NT2/D1 (cell line): ENCODE data around the gene RNF220.

Source experiments
- DNase-seq: peaks from one replicate; pipeline ENCODE4 v3.0.0-alpha.2; 2011; ENCODE audit warnings: low read depth, low spot score
- H3K27me3 ChIP-seq: 2 replicates; pipeline ENCODE4 v1.6.0; 2011; ENCODE audit warnings: mild to moderate bottlenecking; ENCODE audit not compliant: insufficient read length, insufficient read depth
- H3K36me3 ChIP-seq: 2 replicates; pipeline ENCODE4 v1.6.1; 2011; ENCODE audit warnings: mild to moderate bottlenecking, low read length, mixed read lengths; ENCODE audit not compliant: insufficient read depth, insufficient read length
- H3K4me1 ChIP-seq: 2 replicates; pipeline ENCODE4 v1.5.1; 2011; ENCODE audit not compliant: insufficient read depth, insufficient read length
- H3K4me3 ChIP-seq: 2 replicates; pipeline ENCODE4 v1.5.1; 2011; ENCODE audit warnings: low read depth; ENCODE audit not compliant: insufficient read length
- H3K9ac ChIP-seq: 2 replicates; pipeline ENCODE4 v1.6.0; 2011; ENCODE audit warnings: low read depth; ENCODE audit not compliant: insufficient read length
- H3K9me3 ChIP-seq: 2 replicates; pipeline ENCODE4 v1.5.1; 2011; ENCODE audit warnings: mild to moderate bottlenecking, low read length; ENCODE audit not compliant: insufficient read depth
- SUZ12 ChIP-seq: IDR thresholded peaks from 2 replicates; pipeline ENCODE4 v1.6.1; 2011; ENCODE audit not compliant: insufficient read length, insufficient read depth; ENCODE audit errors: extremely low read depth
- YY1 ChIP-seq: IDR thresholded peaks from 2 replicates; pipeline ENCODE4 v1.6.1; 2011; ENCODE audit not compliant: insufficient read length, insufficient read depth
- ZNF274 ChIP-seq: IDR thresholded peaks from 2 replicates; pipeline ENCODE4 v1.6.1; 2011; ENCODE audit warnings: mild to moderate bottlenecking, low read depth, low read length

Gene RNF220

DNA sequence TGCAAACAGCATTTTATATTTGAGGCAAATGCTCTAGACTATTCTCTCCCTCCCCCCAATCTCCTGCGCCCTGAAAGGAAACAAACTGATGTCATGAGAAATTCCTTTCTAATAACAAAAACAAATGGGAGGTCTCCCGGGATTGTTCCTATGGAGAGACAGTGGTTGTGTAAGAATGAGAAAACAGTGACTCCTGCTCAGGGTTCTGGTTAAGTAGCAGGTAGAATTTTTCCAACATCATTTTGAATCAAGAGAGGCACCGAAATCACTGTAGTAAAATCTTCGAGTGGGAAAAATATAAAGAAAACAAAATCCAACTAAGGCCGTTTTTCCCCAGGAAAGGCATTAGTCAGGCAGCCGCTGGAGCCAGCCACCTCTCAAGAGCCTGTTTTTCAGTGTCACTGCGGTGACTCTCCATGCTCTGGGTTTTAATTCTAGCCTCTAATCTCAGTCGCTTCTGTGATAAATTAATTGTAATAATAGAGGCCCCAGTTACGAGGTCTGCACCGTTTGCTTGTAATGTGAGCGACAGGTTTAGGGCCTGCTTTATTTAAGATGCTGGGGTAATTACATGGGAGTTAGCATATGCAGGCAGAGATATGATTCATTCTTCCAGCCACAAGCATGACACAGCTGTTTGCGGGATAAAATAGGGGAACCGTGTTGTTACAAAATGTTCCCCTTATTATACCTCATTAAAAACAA lies 80.3 kb downstream of the RNF220 start:
- no peak for DNase-seq
- Histone ChIP-seq H3K27me3 (no peaks in the 10 kb centered on the region), H3K4me3 (no peak overlapping the region), H3K9me3 (no peaks in the 10 kb centered on the region), H3K4me1 (peaks cover 7% of the 10 kb centered on the region), H3K9ac (no peak overlapping the region), H3K36me3 (no peaks in the 10 kb centered on the region)
- no peak for TF ChIP-seq ZNF274
- TF ChIP-seq SUZ12, result no peak
- TF ChIP-seq YY1, result no peak

DNA sequence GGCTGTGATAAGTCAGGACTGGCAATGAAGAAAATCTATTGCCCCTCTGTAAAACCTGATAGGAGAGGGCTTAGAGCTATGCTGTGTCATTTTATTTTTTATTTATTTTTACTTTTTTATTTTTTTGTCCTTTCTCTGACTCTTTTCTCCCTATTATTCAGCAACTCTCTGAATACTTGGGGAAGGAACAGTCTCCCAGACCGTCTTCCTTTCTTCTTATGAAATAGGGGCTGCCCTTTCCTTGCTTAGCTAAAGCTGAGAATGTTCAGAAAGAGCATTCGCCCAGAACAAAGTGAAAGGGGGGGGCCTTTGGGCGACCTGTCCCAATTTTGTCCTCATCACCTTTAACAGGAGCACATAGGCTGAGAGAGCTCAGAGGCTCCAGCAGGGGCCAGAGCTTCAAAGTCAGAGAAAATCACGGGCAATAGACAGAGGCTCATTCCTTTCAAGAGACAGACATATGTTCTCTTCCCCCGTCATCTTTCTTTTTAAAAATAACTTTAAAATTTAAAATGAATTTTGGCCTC lies 80.9 kb downstream of the RNF220 start:
- no peak for DNase-seq
- H3K9ac ChIP-seq, result no peak overlapping the region
- no peaks in the 10 kb centered on the region for H3K36me3 ChIP-seq
- H3K4me3 ChIP-seq, result no peak overlapping the region
- no peaks in the 10 kb centered on the region for H3K27me3 ChIP-seq
- TF ChIP-seq YY1 (no peak), ZNF274 (no peak), SUZ12 (no peak)
- H3K9me3 ChIP-seq, result no peaks in the 10 kb centered on the region
- peaks cover 7% of the 10 kb centered on the region for H3K4me1 ChIP-seq

DNA sequence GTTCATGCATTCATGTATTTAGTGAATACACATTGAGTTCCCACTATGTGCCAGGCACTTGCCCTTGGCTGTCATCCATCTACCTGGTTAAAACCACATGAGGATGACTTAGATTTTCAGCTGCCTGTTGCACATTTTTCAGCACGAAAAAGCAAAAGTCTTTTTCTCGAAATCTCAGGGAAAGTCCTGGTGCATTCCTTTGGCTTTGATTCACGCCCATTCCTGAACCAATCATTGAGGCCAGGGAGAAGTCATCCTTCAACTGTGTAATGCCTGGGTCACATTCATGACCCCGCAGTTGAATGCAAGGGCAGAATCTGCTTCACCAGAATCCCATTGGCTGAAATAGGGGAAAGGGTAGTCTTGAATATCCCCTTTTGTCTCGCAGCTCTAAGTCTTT lies 84.4 kb downstream of the RNF220 start:
- Histone ChIP-seq H3K9ac (no peak overlapping the region), H3K4me3 (no peak overlapping the region), H3K27me3 (no peaks in the 10 kb centered on the region), H3K36me3 (no peaks in the 10 kb centered on the region), H3K4me1 (peaks cover 4% of the 10 kb centered on the region), H3K9me3 (no peaks in the 10 kb centered on the region)
- DNase-seq, result no peak
- no peak for TF ChIP-seq ZNF274
- no peak for TF ChIP-seq SUZ12

DNA sequence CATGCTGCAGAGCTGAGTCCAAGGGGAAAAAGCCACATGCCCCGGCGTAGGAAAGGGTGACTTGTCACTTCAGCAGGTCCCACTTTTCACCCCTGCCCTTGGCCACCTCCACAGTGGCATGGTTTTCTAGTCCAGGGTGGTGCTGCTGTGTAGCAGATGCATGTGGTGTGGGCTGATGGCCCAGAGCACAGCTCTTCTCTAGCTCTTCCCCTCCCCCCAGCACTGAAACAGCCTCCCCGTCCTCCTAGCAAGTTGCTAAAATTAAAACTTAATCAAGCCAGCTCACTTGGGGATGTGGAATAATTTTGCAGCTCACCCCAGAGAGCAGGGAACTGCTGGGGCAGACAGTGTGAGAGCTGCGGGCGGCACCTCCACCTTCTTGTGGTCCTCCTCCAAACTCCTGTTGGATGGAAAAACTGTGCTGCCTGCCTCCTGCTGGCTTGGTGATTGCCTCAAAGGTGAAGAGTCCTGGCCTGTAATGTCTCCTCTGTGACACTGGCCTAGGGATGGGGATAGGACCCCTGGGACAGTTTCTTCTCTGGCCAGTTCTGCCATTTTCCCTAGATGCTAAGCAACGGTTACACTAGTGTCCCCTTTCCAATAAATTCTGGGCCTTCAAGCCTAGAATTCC lies 91.6 kb downstream of the RNF220 start:
- Histone ChIP-seq H3K4me1 (peaks cover 3% of the 10 kb centered on the region), H3K9me3 (peaks cover 12% of the 10 kb centered on the region; the same call in 1 of the 2 replicates), H3K4me3 (no peak overlapping the region), H3K27me3 (peaks cover 19% of the 10 kb centered on the region), H3K36me3 (no peaks in the 10 kb centered on the region), H3K9ac (no peak overlapping the region)
- no peak for DNase-seq
- TF ChIP-seq SUZ12 (no peak), YY1 (no peak), ZNF274 (no peak)

DNA sequence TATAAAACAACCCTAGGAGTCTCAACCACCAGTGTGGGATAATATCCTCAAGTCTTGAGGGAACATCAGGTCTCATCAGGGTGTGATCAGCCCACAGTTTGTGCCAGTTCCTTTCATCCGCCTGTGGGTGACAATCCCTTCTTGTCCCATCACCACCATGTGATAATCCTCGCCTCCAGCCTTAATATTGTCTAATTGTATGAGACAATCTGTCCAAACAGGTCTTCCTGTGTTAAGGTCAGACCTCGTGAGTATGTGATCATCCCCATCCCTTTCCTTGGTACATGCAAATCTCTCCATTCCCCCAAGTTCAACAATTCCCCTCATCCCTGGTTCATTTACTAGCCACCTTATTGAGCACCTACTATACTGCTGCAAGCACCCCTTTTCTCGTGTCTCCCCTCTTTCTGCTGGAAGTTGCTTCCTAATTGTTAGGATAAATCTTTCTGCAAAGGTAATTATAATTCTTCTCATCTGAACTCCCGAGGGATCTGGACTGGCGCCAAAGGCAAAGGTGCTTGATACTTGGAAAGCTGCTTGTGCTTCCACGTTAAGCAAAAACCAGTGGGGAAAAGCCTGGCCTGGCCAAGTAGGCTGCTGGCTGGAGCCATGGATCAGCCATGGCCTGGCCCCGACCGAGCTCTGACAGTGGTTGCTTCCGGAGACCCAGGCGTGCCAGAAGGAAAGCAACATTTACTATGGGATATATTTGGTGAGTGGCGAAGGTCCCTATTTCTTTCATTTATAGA lies 92.5 kb downstream of the RNF220 start:
- no peak for DNase-seq
- Histone ChIP-seq H3K4me1 (peaks cover 10% of the 10 kb centered on the region), H3K36me3 (no peaks in the 10 kb centered on the region), H3K9ac (no peak overlapping the region), H3K9me3 (peaks cover 12% of the 10 kb centered on the region; the same call in 1 of the 2 replicates), H3K27me3 (peaks cover 19% of the 10 kb centered on the region), H3K4me3 (no peak overlapping the region)
- TF ChIP-seq SUZ12 (no peak), ZNF274 (no peak), YY1 (no peak)

DNA sequence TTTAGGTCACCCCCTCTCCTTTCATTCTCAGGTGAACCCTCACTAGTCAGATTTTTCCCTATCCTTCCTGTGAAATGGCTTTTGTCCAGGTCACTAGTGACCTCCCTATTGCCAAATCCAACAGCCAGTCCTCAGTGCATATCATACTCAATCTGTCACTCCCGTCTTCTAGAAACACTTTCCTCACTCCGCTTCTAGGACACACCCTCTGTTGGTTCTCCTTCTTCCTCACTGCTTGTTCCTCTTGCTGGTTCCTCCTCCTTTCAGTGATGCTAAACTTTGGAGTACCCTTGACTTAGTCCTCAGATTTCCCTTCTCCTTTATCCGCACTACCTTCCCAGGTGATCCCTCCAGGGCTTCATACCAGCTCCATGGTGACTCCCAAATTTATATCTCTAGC lies 94.3 kb downstream of the RNF220 start:
- Histone ChIP-seq H3K4me3 (no peak overlapping the region), H3K9me3 (peaks cover 12% of the 10 kb centered on the region; the same call in 1 of the 2 replicates), H3K4me1 (peaks cover 14% of the 10 kb centered on the region), H3K9ac (no peak overlapping the region), H3K36me3 (no peaks in the 10 kb centered on the region), H3K27me3 (peaks cover 24% of the 10 kb centered on the region)
- TF ChIP-seq SUZ12, result no peak
- no peak for TF ChIP-seq YY1
- TF ChIP-seq ZNF274, result no peak
- DNase-seq, result no peak
